Stimulated activated CD8-positive, alpha-beta memory T cell treated with anti-CD3 and anti-CD28 coated beads, Interleukin-7, amount 100 ng/mL, for 1 hour (primary cell): Measurements from ENCODE around the gene SOBP.

Experiments used
- DNase-seq, 2 donors: peaks; one replicate each; pipeline ENCODE4 v3.0.0-alpha.2; 2020; ENCODE audit warnings: low read depth in 2 of 2

The SOBP gene

DNA sequence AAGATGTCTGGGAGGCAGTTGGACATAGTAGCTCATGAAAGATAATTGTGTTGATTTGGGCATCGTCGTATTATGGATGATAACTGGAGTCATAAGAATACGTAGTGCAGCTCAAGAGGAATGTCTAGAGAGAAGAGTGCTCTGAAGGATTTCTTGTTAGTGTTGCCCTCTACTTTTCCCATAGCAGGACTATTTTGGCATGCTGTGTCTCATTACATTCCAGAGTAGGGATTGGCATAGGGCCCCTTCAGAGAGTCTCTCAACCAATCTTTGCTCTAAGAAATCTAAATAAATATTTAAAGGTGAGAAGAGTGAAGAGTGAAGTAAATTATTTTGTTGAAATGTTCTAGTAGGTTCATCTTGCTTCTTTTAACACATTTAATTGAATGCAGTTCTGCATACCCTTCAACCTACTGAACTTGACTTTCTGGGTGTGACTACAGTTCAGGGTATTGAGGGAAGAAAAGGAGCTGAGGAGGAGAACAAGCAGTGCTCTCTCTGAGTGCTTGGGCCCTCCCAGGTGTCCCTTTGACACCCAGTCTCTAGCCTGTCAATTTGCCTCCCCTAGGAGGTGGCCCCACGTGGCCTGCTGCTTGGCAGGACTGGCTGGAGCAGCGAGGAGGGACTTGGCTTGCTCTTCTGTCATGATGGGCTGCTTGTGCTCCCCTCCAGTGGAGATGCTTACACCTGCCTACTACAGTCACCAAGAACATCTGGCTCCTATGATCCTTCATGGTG, 33.3 kb downstream of the SOBP start:
- no peak for DNase-seq

DNA sequence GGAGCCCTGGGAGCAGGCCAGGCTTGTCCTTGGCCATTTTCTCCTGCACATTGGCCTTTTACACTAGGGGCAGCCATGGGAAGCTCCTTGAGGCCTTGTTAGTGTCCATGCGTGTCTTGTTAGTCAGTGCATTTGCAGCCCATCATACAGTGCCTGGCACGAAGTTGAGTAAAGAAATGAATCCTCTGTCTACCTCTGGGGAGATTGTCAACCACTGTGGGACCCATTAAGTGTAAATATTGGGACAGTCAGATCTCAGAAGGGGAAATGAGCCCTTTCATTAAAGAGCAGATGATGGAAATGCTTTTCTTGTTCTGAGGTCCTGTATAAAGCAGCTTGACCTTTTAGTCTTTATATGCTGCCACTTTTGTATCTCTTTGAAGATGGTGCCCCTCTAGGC, 33.9 kb downstream of the SOBP start:
- no peak for DNase-seq

DNA sequence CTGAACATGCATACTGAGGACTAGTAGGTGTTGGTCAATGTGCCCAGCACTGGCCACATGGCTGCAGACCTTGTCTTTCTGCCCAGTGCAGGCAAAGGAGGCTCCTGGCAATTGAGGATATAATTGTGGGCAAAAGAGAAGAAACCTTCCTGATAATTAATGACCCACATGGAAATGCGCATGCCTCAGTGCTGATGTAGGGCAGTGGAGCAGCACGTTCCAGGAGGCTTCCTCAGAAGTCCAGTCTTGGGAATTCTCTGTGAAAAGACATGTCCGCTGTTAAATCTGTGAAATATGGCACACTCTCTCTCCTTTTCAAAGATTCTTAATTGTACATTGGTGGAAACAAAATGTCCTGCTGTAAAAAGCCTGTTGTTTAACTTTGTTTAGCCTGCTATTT, 34.7 kb downstream of the SOBP start:
- no peak for DNase-seq

DNA sequence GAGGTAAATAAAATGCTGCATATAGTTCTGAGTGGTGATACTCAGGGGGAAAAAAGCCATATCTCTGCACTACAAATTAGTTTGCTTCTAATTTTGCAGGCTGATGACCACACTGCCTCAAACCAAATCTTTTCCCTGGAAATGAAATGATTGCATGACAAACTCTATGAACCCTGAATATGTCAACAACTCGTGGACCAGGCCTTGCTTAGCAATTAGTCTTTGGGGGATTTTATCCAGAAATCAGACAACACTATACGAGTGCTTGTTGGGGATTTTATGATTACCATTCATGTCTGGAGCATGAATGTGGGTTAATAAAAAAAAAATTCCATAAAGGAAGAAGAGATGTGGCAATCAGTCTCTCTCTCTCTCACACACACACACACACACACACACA, 42.0 kb downstream of the SOBP start:
- DNase-seq: no peak

DNA sequence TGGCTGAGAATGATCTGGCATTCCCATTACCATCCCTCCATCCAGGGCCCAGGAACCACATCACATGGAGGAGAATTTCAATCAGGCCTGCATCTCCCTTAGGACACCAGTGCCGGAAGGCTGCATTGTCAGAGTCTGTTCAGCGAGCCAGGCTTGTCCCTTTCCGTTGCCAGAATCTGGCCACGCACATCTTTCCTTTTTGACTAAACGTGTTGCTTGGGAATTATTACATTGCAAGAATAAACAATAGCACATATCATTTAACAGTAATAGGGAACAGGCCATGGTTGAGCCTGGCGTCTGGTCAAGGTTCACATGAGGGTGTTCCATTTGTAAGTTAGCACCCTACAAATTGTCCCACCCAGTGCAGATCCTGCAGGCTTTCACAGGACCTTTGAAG, 42.8 kb downstream of the SOBP start:
- no peak for DNase-seq

DNA sequence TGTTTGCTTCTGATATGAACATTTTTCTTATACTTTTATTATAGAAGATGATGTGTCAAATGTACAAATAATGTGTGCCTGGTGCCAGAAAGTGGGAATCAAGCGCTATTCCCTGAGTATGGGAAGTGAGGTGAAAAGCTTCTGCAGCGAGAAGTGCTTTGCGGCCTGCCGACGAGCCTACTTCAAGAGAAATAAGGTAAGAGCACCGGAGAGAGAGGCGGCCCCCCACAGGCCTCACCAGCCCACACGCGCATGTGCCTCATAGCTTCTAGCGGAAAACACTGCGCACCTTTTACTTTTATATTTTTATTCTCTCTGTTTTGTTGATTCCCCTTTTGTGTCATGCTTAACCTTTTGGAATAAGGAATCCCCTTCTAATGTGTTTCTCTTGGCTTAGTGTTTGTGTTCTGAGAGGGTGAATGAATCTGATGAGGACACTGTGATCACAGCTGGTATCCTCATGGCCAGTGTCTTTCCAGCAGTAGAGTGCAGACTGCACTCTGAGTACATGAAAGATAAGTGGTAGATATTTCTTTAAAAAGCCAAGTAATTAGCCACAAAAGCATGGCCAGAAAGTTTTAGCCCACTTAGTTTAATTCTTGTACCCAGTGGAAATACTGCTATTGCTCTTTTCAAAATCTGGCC, 43.6 kb downstream of the SOBP start:
- no peak for DNase-seq

DNA sequence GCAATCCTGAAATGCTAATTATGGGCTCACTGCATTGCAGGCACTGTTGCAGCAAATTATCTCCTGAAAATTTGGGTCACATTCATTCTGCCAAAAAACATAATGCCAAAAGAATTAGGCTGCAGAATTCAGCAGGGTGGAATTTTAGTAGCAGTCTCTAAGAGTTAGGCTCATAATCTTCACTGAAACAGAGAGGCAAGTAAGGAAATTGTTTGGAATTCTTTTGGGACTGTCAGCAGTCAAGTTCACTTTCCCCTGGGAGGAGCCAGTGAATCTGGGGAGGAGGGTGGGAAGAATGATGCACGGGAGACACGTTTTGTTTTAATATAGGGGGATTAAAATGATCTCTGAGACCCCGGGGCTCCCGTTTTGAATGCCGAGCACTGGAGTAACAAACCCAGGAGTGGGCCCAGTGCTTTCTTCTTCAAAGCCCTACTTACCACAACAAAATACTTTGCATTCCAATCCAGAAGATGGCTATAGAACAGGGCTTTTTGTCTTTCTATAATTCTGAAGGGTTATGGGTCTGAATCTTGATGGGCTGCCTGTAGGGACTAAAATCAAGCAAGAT, 44.7 kb downstream of the SOBP start:
- DNase-seq: no peak

DNA sequence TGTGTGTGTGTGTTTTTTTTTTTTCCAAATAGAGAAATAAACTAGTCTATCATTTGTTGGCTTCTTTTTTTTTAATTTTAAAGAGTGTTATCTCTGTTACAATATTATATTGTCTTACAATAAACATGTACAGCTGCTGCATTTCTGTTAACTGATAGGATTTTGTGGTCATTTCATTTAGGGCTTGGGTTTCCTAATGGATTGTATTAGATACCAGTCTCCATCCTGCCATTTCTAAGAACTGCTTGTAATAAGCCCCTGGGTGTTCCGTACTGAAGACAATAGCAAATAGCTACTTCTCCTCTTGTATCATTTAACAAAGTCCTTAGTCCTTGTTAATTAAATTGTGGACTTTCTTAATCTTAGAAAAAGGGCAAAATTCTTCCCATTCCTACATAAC, 45.7 kb downstream of the SOBP start:
- no peak for DNase-seq

DNA sequence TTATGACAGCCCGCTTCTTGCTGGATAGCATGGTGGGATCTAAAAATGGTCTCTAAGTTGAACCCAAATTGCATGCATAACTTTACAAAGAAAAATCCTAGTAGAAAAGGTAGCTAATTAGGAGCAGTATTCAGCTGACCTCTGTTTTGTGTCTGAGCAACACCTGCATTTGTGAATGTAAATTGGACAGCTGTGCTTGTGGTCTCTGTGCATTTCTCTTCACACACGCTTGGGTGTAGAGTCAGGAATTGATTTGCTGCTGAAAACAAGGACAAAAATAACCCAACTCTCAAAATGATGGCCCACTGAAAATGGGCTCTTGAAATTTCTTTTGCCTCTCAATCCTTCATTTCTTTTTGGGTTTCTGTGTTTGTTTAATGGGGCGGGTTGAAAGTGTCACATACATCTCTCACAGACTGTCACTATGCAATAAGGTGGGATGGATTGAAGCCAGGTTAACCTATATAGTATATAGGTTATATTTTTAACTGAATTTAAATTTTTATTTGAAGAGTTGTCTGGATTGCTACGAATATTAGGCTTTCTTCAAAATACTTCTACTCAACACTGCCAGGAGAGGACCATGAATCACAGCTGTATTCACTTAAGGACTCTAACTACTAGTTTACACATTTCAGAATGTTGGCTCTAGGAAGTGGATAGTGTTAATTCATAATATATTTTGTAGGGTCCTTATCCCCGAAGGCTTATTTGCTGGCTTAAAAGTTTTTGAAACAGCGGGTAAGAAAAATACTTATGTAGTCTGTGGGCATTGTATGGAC, 46.5 kb downstream of the SOBP start:
- no peak for DNase-seq

DNA sequence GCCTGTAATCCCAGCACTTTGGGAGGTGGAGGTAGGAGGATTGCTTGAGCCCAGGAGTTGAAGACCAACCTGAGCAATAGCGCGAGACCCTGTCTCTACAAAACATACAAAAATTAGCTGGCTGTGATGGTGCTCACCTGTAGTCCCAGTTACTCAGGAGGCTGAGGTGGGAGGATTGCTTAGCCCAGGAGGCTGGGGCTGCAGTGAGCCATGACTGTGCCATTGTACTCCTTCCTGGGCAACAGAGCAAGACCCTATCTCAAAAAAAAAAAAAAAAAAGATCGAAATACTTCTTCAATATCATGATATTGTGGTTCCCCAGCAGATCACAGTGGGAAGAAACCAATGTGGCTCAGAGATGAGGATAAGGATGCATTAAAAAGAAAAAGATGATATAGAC, 47.6 kb downstream of the SOBP start:
- no peak for DNase-seq

DNA sequence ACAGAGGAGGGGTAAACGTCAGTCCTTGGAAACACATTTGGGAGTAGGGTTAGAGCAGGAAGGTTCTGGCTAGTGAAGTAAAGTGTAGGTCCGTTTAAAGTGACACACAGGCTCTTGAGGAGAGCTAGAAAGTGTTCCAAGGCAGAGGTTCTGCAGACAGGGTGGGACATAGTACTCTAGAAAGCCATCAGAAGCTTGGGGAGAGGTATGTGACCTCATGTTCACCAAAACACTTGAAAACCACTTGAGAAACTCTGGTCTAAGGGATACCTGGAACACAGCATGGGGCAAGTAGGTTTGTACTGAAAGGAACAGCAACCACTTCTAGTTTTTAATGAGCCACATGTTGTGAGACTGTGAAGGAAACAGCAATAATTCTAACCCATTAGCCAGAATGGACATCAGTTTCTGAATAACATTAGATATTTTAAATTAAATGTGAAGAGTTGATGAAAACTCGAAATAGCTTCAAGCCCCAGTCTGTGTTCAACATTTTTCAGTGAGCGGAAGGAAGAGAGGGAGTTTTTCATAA, 49.0 kb downstream of the SOBP start:
- DNase-seq: no peak

DNA sequence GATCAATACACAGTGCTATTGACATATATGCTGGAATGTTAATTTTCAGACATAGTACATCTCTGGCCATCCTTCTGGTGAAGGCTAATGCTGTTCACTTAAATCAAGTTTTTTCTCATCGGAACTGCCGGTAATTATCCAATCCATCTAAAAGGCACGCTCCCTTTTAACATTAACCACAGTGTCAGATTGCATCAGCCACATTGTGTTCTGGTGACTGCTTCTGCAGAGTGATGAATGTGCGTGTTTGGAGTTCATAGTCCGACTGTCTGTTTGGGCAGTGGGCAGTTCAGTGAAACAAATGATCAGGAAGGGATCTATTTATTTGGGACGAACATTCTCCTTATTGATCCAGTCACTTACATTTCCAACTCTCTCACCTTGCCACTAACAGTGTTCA, 49.5 kb downstream of the SOBP start:
- no peak for DNase-seq

DNA sequence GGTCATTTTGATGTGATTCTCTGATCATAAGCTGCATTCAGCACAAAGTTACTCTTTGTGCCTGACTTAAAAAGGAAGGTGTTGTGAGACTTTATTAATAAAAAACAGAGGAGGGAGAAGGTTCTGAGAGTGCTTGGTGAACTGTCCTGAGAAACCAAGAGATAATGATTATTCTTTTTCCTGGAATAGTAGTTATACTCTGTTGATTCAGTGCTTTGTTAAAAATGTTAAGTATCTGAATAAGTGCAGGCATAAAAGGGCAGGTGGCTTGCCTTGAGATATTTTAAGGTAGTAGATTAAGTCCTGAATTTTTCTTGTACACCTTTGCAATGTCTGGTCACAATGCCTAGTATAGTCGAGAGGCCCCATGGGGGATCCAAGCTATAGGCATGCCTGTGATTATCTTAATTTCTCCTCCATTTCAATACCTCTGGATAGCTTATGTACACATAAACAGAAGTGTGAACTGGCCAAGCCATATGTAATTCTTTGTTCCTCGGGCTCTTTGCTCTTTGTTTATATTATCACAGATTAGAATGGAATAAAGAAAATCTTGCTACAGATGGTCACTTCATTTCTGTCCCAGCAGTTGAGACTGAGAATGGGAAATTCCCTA, 50.0 kb downstream of the SOBP start:
- DNase-seq: no peak

DNA sequence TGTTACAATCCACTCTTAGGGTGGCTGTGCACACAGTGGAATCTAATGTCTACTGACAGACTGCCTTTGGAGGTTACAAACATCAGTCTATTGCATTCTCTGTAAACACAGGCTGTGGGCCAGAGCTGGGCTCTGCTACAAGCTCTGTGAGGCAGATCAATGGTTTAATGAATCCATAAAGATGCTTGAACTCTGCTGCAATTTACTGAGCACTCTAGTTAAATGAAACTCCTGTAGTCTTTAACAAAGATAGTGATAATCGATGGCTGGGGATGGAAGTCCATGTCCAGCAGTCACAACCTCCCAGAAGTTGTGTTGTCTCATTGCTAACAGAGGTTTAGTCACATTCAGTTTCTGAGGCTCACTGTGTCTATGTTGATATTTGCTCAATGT, 50.5 kb downstream of the SOBP start:
- DNase-seq: no peak

DNA sequence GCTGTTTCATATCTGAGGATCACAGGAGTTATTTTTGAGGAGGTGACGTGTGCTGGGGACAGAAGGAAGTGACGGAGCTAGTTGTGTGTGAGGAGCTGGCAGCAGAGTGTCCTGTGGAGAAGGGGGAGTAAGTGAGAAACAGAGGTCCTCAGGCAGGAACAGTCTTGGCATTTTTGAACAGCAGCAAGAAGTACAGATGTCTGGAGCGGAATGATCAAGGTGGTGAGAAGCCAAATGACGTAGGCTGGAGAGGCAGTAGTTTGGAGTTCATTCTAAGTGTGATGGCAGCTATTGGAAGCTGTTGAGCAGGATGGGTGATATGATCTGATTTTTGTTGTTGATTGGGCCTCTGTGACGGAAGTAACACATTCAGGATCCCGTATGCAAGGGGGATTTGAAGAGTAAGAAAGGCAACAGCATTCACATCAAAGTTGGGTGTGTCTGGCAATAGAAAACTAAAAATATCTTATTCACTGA, 52.3 kb downstream of the SOBP start:
- DNase-seq: no peak

DNA sequence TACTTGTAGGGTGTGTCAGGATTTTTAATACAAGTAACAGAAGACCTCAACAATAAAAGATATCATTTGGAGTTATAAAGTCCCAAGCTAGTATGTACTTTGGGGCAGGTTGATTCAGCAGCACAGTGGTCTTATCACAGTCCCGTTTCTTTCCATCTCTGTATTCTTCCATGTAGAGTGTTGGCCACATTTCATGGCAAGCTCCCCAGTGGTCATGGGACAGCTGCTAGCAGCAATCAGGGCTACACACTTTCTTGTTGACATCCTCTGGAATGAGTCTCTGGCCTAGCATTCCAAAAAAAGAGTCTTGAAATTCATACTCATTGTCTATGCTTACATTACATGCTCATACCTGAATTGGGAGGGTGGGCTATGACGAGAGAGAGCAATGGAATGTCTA, 53.2 kb downstream of the SOBP start:
- no peak for DNase-seq

DNA sequence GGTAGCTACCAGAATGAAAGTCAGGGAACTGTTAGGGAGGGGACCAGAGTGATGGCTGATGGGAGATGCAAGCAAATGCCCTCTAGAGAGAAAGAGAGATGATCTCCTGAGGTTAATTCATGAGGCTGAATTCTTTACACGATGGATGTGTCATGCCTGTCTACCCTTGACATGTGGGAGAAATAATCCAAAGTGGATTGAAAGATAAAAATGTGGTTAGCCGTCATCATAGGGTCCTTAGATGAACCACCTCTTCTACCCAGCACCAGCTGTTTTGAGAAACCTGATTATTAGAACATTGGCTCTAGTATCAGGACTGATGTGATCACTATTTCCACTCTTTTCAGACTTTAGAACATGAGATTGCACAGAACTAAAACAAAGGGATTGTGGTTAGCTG, 53.6 kb downstream of the SOBP start:
- DNase-seq: no peak

DNA sequence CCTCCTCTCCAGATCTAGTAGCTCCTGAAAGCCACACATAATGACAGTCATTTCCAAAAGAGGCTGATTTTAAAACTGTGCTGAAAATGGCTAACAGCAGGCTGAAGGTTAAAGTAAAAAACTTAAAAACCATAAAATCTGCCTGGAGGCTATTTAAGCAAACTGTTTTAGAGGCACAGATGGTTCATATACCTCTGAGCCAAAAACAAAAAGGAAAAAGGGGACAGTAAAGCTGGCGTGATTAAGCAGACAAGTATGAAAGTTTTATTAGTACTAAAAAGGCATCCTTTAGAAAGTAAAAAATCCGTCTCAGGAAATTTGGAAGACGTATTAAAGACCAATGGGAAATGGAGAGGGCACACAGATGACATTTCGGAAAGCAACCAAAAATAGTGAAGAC, 55.8 kb downstream of the SOBP start:
- DNase-seq: no peak

DNA sequence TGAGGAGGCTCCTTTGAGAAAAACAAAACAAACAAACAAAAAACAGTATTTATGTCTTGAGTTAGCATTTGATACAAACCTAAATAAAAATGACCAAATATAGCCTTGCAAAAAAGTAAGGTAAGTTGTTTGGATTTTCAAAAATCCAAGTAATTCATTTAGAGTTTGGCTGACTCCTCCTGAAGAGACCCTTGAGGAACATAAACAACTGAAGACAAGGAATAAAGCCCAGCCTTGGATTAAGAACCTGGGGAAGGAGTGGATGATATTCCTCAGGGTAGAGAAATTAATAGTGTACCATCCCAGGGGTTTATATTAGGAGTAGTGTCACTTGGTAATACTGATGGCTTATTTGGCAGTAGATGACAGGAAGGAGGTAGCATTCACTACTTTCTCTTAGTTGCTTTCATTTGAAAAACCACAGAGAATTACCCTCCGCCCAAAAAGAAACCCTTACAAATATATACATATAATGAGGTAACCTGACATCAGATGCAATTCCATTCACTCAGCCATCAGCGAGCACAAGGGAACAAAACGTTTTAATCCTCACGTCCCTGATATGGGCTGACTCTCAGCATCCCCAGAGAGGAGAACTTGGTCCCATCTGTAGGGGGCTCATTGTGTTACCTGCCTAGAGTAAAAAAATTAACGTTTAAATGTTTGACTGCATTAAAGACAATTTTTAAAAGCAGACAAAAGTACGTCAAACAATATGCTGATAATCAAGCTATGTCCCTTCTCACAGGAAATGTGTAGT, 57.0 kb downstream of the SOBP start:
- DNase-seq: no peak

DNA sequence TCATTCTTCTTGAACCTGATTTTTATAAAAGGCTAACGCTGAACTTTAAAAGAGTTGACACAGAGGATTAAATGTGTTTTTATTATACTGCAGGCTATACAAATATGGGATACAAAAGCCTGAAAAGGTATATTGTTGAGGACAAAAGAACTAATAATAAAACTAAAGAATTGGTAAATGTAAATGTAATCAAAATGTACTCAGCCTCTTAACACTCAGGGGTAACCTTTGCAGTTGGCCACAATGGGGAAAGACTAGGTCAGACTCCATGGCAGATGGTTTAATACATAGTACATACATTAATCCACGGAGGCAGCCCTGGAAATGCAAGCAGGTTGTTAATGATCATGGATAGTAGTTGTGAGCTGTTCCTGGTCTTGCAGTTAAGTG, 57.5 kb downstream of the SOBP start:
- no peak for DNase-seq

DNA sequence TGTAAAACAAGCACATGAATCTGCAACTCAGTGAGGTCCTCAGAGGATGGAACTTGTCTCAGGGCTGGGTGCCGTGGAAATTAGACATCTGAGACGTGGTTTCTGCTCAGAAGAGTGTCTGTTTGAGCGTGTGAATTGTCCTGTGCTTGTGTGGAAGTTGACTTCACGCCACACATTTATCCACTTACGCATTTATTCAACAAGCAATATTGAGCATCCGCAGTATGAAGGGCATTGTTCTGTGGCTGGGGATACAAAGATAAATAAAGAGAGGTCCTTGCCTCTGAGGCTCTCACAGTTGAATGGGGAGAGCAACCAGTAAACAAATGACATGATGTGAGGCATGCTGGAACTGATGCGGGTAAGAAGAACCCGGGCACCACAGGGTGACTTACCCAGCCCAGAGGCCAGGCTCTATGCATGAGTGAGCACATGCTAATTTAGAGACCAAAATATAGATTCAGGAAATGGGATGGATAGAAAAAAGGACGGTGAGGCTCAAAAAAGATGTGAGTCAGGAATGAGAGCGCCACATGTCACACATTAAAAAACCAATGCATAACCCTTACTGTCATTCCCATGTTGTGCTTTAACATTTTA, 60.4 kb downstream of the SOBP start:
- DNase-seq: no peak
